GM12801 (cell line): ENCODE measurements around the gene SARS1.

Experiments used
- TF ChIP-seq, protein P1 (sequence below): IDR thresholded peaks from one replicate; pipeline ENCODE4 v1.5.1; 2011; ENCODE audit warnings: control low read depth; ENCODE audit not compliant: insufficient read length; ENCODE audit errors: extremely low read depth

SARS1 gene

DNA sequence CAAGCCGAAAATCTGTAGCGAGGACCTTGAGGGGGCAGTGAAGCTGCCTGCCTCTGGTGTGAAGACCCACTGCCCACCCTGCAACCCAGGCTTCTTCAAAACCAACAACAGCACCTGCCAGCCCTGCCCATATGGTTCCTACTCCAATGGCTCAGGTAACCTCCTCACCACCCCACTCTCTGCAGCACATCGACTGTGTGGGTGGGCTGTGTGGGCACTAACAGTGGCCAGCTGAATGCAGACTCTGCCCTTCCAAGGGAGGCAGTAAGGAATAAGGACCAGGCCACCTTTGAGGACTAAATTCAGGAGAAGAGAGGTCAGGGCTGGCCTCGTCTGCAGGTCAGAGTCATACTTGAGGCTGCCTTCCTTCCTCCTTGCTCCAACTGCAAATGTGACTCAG lies 25.5 kb upstream of the SARS1 start:
- TF ChIP-seq, protein P1, sequence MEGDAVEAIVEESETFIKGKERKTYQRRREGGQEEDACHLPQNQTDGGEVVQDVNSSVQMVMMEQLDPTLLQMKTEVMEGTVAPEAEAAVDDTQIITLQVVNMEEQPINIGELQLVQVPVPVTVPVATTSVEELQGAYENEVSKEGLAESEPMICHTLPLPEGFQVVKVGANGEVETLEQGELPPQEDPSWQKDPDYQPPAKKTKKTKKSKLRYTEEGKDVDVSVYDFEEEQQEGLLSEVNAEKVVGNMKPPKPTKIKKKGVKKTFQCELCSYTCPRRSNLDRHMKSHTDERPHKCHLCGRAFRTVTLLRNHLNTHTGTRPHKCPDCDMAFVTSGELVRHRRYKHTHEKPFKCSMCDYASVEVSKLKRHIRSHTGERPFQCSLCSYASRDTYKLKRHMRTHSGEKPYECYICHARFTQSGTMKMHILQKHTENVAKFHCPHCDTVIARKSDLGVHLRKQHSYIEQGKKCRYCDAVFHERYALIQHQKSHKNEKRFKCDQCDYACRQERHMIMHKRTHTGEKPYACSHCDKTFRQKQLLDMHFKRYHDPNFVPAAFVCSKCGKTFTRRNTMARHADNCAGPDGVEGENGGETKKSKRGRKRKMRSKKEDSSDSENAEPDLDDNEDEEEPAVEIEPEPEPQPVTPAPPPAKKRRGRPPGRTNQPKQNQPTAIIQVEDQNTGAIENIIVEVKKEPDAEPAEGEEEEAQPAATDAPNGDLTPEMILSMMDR: no peak

DNA sequence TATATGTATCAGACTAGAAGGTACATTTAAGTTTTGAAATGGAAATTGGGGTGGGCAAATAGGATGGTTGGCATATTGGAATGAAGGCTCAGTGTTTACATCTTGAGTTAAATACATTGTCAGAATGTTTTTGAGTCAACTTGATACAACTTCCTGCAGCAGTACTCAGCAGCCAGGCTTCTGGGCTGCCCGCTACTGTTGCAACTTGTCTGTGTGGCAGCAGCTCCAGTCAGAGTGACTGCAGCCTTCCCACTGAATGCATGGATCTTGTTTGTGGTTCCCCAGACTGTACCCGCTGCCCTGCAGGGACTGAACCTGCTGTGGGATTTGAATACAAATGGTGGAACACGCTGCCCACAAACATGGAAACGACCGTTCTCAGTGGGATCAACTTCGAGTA lies 24.9 kb upstream of the SARS1 start:
- TF ChIP-seq, protein P1: no peak

DNA sequence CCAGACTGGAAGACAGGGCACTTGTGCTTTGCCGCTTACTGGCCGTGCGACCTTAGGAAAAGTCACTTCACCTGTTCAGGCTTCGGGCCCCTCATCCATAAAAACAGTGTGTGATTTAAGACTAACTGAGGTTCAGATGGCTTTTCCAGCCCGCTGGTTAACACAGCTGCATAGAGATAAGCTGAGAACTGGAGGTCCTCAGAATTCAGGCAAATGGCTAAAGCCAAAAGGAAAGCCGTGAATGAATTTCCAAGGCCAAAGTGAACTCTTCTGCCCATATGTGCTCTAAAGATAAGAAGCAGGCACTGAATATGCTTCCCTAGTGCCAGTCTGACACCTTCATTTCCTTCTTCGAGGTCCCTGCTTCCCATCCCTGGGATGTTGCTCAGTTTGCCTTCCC lies 23.5 kb upstream of the SARS1 start:
- TF ChIP-seq, protein P1: no peak

DNA sequence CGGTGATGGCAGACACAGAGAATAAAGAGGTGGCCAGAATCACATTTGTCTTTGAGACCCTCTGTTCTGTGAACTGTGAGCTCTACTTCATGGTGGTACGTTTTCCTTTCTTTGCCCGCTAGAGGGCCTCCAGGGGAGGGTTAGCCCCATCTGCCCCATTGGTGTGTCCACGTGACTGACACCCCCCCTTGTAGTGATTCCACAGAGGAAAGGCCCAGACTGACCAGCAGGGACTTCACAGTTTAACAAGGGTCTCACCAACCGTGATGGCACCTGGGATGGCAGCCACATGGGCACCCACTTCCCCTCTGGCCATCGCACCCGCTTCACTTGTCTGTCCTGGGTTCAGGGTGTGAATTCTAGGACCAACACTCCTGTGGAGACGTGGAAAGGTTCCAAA lies 22.3 kb upstream of the SARS1 start:
- TF ChIP-seq, protein P1: no peak

DNA sequence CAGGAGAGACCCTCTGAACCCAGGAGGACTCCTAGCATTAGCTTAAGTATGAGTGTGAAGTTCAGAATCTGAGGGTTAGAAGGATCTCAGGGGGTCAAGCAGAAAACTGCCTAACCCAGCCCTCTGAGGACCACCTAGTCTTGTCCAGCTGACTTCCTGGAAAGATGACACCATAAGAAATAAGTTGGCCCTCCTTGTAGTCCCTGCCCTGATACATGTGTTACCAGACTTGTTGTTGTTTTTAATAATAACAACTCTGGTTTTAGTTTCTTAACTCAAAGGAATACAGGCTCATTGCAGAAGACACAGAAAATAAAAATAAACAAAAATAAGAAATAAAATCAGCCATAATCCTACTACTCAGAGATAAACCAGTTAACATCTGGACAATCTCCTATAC lies 21.8 kb upstream of the SARS1 start:
- TF ChIP-seq, protein P1: no peak

DNA sequence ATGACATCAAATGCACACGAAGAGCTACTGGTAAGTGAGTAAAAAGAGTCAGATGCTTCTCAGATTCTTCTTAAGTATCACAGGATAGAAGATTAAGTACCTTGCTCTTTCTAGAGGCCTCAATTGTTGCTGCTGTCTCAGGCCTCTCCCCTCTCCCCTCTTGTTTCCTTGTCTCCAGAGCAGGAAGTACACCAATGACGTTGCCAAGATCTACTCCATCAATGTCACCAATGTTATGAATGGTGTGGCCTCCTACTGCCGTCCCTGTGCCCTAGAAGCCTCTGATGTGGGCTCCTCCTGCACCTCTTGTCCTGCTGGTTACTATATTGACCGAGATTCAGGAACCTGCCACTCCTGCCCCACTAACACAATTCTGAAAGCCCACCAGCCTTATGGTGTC lies 21.3 kb upstream of the SARS1 start:
- TF ChIP-seq, protein P1: no peak

DNA sequence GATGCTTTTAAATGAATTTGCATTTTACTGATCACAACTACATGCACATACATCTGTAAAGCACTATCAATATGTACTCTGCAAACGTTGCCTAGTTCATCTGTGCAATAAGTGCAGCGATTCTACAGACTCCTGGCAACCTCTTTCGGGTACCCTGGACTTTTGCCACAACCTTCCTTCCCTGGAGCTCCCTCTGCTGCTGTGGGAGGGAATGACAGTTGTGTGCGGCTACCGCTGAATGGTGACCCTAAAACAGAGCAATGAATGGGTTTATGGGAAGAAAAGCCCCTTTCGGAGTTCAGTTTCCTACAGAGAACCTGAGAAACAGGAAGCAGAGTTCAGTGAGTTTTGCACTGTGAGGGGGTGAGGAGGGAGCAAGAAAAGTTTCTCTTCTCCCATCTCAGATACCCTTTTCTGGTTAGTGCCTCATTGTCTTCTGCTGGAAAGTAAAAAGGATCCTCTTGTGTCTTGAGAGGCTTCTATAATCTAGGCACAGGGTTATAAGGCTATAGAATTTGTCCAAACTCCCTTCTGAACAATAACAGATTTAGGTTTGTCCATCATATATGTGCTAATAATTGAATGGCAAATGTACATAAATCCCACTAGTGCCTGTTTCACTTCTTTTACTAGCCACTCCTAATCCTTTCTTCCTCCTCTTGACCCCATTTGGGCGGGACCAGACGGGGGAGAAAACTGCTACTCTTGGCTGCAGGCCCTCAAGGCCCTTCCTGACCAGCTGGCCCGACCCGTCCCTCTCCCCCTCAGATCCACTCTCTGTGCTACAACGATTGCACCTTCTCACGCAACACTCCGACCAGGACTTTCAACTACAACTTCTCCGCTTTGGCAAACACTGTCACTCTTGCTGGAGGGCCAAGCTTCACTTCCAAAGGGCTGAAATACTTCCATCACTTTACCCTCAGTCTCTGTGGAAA lies 19.8 kb upstream of the SARS1 start:
- TF ChIP-seq, protein P1: no peak
